OCI-LY7 (cell line): Measurements from ENCODE around the gene HSD3B2. TPM values are rescaled to one million over a fixed set of nuclear protein-coding genes. Genes with fewer than 3 reads are reported as not detected.
A peak's percentile ranks its signal among the peaks of the same experiment; 100 is the strongest.

Experiments
- Bru-seq: library from RNA; stranded (reverse); fragments of 400-500 nt; gene quantifications from one replicate; lab custom pipeline; 2021; lab: Mats Ljungman, UMichigan
- BruChase-seq, 2 experiments: library from RNA; stranded (reverse); fragments of 400-500 nt; gene quantifications; one replicate each; lab custom pipeline; 2021; lab: Mats Ljungman, UMichigan
- BruUV-seq: library from RNA; stranded (reverse); fragments of 400-500 nt; replicated peaks from 2 replicates; lab custom pipeline; 2021; lab: Mats Ljungman, UMichigan
- CTCF ChIA-PET: fragments of 300-600 bp; sonication (Branson Sonifier 250); formaldehyde crosslinking; loops from one replicate; lab custom pipeline; 2022; ENCODE audit warnings: antibody characterized with exemption; ENCODE audit not compliant: unreplicated experiment; lab: Charles Lee
- POLR2A ChIA-PET: fragments of 300-600 bp; sonication (Branson Sonifier 250); formaldehyde crosslinking; loops from one replicate; lab custom pipeline; 2022; ENCODE audit warnings: antibody characterized with exemption; lab: Charles Lee
- DNase-seq: peaks from one replicate; pipeline ENCODE4 v3.0.0-alpha.2; 2015; ENCODE audit warnings: low spot score
- H2AFZ ChIP-seq: fragments of 200-600 bp; sonication (generic), shearing (Covaris generic); 2 replicates; pipeline ENCODE4 v1.6.1; 2014; ENCODE audit warnings: mild to moderate bottlenecking, antibody characterized with exemption, low read length, moderate library complexity
- H3K27ac ChIP-seq: fragments of 200-600 bp; sonication (generic); 2 replicates; pipeline ENCODE4 v1.5.1; 2014; ENCODE audit warnings: mixed run types, low read depth, mild to moderate bottlenecking, moderate library complexity, low read length, inconsistent platforms; ENCODE audit not compliant: poor library complexity, severe bottlenecking
- H3K36me3 ChIP-seq: fragments of 200-600 bp; sonication (generic); 2 replicates; pipeline ENCODE4 v1.6.1; 2014; ENCODE audit warnings: mild to moderate bottlenecking, antibody characterized with exemption, low read length, moderate library complexity, mixed read lengths; ENCODE audit not compliant: insufficient read depth
- H3K4me1 ChIP-seq: fragments of 200-600 bp; sonication (generic); 2 replicates; pipeline ENCODE4 v1.5.1; 2014; ENCODE audit warnings: mild to moderate bottlenecking, low read length; ENCODE audit not compliant: insufficient read depth, poor library complexity, severe bottlenecking
- H3K4me2 ChIP-seq: fragments of 200-600 bp; sonication (generic); 2 replicates; pipeline ENCODE4 v1.6.1; 2014; ENCODE audit warnings: mild to moderate bottlenecking, low read length
- H3K4me3 ChIP-seq: fragments of 200-600 bp; sonication (generic); 2 replicates; pipeline ENCODE4 v1.5.1; 2014; ENCODE audit warnings: mild to moderate bottlenecking, low read depth, low read length; ENCODE audit not compliant: poor library complexity, severe bottlenecking
- H3K79me2 ChIP-seq: fragments of 200-600 bp; sonication (generic); 2 replicates; pipeline ENCODE4 v1.6.1; 2016; ENCODE audit warnings: low read depth, mild to moderate bottlenecking, low read length, moderate library complexity, mixed read lengths; ENCODE audit not compliant: insufficient read depth
- H3K9me2 ChIP-seq: fragments of 200-600 bp; sonication (generic); 2 replicates; pipeline ENCODE4 v1.6.1; 2016; ENCODE audit warnings: mild to moderate bottlenecking, low read length, mixed read lengths; ENCODE audit not compliant: insufficient read depth
- H3K9me3 ChIP-seq: fragments of 200-600 bp; sonication (generic); 2 replicates; pipeline ENCODE4 v1.6.1; 2014; ENCODE audit warnings: mild to moderate bottlenecking, mixed run types, low read length, mixed read lengths
- H4K20me1 ChIP-seq: fragments of 200-600 bp; sonication (generic); 2 replicates; pipeline ENCODE4 v1.6.1; 2014; ENCODE audit warnings: mild to moderate bottlenecking, antibody characterized with exemption, low read length, moderate library complexity, mixed read lengths; ENCODE audit not compliant: insufficient read depth
- EZH2phosphoT487 ChIP-seq: fragments of 200-600 bp; sonication (generic); IDR thresholded peaks from 2 replicates; pipeline ENCODE4 v1.6.1; 2018; ENCODE audit warnings: low read depth, borderline replicate concordance, mild to moderate bottlenecking, mixed run types, antibody characterized with exemption, low read length, moderate library complexity, mixed read lengths
- intact Hi-C: fragments of 100-400 bp; cut with micrococcal nuclease; formaldehyde crosslinking; loops from one replicate; pipeline ENCODE4 v1.10.0; 2022; ENCODE audit not compliant: unreplicated experiment
- long read RNA-seq: library from polyadenylated mRNA; stranded (forward); transcript quantifications from one replicate; pipeline ENCODE4 v2.0.0, GENCODE V29; 2022
- total RNA-seq, 2 experiments: library from RNA; depleted of rRNA in 1 of 2; stranded (reverse); fragments of >200 nt in 1 of 2; shearing (Covaris generic) in 1 of 2; gene quantifications; 2 replicates each; pipeline ENCODE4 v1.2.3, GENCODE V29; 2014 to 2022
- TF ChIP-seq, protein P1 (sequence below): fragments of 200-600 bp; sonication (generic); conservative IDR thresholded peaks from 2 replicates; pipeline ENCODE4 v1.5.1; 2014; ENCODE audit warnings: mild to moderate bottlenecking, antibody characterized with exemption, low read length, moderate library complexity, mixed read lengths

HSD3B2 gene
- total RNA-seq (2014; rRNA removed; shearing (Covaris generic)): not detected in 2 replicates
- not detected in 2 replicates for total RNA-seq (2022)
- Bru-seq, nascent RNA: not detected
- not detected for BruChase-seq, experiment 1, labeled RNA remaining after a 6-hour chase
- not detected for BruChase-seq, experiment 2, labeled RNA remaining after a 2-hour chase
- long read RNA-seq: 0 reads

GRCh38 chr1:119414950-119415349 is at the start of gene HSD3B2:
Gene HSD3B2, plus strand, starts transcription at chr1:119415150. Its CDS starts 270 bp downstream, at chr1:119415420.
- no TSS peak for BruUV-seq
- H3K4me3 ChIP-seq: no peak within 1 kb of the TSS
- H2AFZ ChIP-seq: no peak within 1 kb of the TSS
- POLR2A ChIA-PET: no interaction called here
- H3K4me1 ChIP-seq: no peaks in the 10 kb centered on the region
- no peak for DNase-seq
- H3K9me2 ChIP-seq: no peaks in the 10 kb centered on the region
- no peak for TF ChIP-seq EZH2phosphoT487
- TF ChIP-seq, protein P1, sequence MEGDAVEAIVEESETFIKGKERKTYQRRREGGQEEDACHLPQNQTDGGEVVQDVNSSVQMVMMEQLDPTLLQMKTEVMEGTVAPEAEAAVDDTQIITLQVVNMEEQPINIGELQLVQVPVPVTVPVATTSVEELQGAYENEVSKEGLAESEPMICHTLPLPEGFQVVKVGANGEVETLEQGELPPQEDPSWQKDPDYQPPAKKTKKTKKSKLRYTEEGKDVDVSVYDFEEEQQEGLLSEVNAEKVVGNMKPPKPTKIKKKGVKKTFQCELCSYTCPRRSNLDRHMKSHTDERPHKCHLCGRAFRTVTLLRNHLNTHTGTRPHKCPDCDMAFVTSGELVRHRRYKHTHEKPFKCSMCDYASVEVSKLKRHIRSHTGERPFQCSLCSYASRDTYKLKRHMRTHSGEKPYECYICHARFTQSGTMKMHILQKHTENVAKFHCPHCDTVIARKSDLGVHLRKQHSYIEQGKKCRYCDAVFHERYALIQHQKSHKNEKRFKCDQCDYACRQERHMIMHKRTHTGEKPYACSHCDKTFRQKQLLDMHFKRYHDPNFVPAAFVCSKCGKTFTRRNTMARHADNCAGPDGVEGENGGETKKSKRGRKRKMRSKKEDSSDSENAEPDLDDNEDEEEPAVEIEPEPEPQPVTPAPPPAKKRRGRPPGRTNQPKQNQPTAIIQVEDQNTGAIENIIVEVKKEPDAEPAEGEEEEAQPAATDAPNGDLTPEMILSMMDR: no peak
- H3K36me3 ChIP-seq: no peaks in the 10 kb centered on the region
- no peak within 1 kb of the TSS for H3K27ac ChIP-seq
- CTCF ChIA-PET: no interaction called here
- no peaks in the 10 kb centered on the region for H3K9me3 ChIP-seq
- H4K20me1 ChIP-seq: no peaks in the 10 kb centered on the region
- intact Hi-C loops: no loop called here
- no peaks in the 10 kb centered on the region for H3K79me2 ChIP-seq
- no peak within 1 kb of the TSS for H3K4me2 ChIP-seq

- Histone ChIP-seq H3K79me2 (no peaks in the 10 kb centered on the region), H2AFZ (no peak overlapping the region), H3K27ac (no peak overlapping the region), H3K4me1 (no peaks in the 10 kb centered on the region), H3K4me2 (no peak overlapping the region), H4K20me1 (no peaks in the 10 kb centered on the region), H3K9me2 (no peaks in the 10 kb centered on the region), H3K4me3 (no peak overlapping the region), H3K9me3 (no peaks in the 10 kb centered on the region), H3K36me3 (no peaks in the 10 kb centered on the region)
- no TSS peak for BruUV-seq
- no peak for DNase-seq
- POLR2A ChIA-PET: no interaction called here
- intact Hi-C loops: no loop called here
- TF ChIP-seq EZH2phosphoT487: no peak
- TF ChIP-seq, protein P1: no peak
- CTCF ChIA-PET: no interaction called here
Measured at GRCh38 chr1:119366424-119366823, 48.5 kb upstream of the HSD3B2 start.

DNA sequence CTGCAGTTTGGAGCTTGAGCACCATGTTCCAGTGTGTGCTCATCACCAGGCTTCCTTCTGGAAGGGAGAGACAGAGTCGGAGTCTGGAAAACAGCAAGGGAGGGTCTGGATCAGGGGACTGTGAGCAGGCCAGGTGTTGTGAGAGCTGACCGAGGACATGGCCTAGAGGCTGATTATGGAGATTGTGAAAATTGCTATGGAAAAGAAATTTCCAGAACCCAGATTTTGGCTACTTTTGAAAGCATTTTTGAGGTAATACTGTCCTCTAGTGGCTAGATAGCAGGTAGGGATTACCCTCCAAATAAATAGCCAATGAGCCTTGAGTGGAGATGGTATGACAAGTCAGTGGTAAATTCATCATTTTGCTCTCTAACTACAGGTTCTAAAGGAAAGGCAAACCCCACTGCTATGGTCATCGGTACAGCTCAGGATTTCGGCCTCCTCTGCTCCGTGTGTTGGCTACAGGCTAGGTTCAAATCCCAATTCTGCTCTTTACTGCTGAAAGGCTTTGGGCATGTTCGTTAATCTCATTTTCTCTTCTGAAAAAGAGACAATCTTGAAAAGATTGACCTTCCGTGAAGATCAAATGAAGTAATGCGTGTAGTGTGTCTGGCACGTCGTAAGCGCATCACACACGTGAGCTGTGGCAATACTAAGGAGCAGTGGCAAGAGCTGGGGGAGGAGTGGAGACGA is 47.4 kb upstream of the HSD3B2 start:
- H3K4me2 ChIP-seq: no peak overlapping the region
- CTCF ChIA-PET: no interaction called here
- H3K4me3 ChIP-seq: no peak overlapping the region
- H3K27ac ChIP-seq: no peak overlapping the region
- intact Hi-C loops: no loop called here
- BruUV-seq: no TSS peak
- no peak overlapping the region for H2AFZ ChIP-seq
- H3K9me3 ChIP-seq: no peaks in the 10 kb centered on the region
- no peaks in the 10 kb centered on the region for H4K20me1 ChIP-seq
- H3K9me2 ChIP-seq: no peaks in the 10 kb centered on the region
- no peaks in the 10 kb centered on the region for H3K79me2 ChIP-seq
- DNase-seq: peak; percentile 9
- no peaks in the 10 kb centered on the region for H3K4me1 ChIP-seq
- H3K36me3 ChIP-seq: no peaks in the 10 kb centered on the region
- TF ChIP-seq EZH2phosphoT487: no peak
- TF ChIP-seq, protein P1: peak; percentile 83
- POLR2A ChIA-PET: no interaction called here
